Stimulated activated naive B cell treated with anti-CD40 and anti-IgM and Interleukin-4, amounts not matched to agents 10 μg/mL and 1 μg/mL and 100 μg/mL, for 72 hours (primary cell): ENCODE data around the gene HSBP1.
A peak's percentile ranks its signal among the peaks of the same experiment; 100 is the strongest.

ENCODE experiments used
- ATAC-seq, 2 donors: fragments of 150-1000 bp; cut with Tn5 transposase; replicated peaks; 2 replicates each; pipeline ENCODE4 v1.10.0; 2021; ENCODE audit warnings: moderate library complexity in 1 of 2
- DNase-seq: peaks from one replicate; pipeline ENCODE4 v3.0.0; 2021
- H3K27ac Mint-ChIP-seq: one replicate; pipeline ENCODE4 v1.8.0; 2022; ENCODE audit warnings: mild to moderate bottlenecking, mixed read lengths
- H3K27me3 Mint-ChIP-seq, 2 donors: one replicate each; pipeline ENCODE4 v1.8.0; 2022; ENCODE audit warnings: mixed read lengths in 2 of 2
- H3K36me3 Mint-ChIP-seq, 2 donors: one replicate each; pipeline ENCODE4 v1.8.0; 2022; ENCODE audit warnings: mixed read lengths in 2 of 2, mild to moderate bottlenecking in 1 of 2
- H3K4me1 Mint-ChIP-seq, 2 donors: one replicate each; pipeline ENCODE4 v1.8.0; 2022; ENCODE audit warnings: mixed read lengths in 2 of 2, mild to moderate bottlenecking in 1 of 2
- H3K4me3 Mint-ChIP-seq, 2 donors: one replicate each; pipeline ENCODE4 v1.8.0; 2022; ENCODE audit warnings: mild to moderate bottlenecking in 2 of 2, mixed read lengths in 2 of 2, moderate library complexity in 1 of 2
- H3K9me3 Mint-ChIP-seq, 2 donors: one replicate each; pipeline ENCODE4 v1.8.0; 2022; ENCODE audit warnings: mixed read lengths in 2 of 2, mild to moderate bottlenecking in 1 of 2

HSBP1 gene

DNA sequence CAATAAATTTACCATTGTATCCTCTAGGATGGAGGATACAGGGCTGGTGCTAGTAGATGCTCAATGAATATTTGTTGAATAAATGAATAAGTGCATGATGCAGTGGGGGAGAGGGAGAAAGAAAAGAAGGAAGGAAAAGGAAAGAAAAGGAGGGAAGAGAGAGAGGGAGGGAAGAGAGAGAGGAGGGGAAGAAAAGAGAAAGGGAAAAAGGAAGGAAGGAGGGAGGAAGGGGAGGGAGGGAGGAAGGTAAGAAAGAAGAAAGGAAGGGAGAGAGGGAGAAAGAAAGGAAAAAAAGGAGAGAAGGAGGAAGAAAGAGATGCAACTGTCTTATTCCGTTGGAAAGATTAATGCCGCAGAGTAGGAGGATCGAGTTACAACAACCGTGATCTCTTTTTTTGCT, 30.4 kb downstream of the HSBP1 start:
- Mint-ChIP-seq H3K27me3 (peaks cover 13 to 15% of the 10 kb centered on the region in 2 donors), H3K27ac (no peak overlapping the region), H3K4me1 (peaks cover 14 to 19% of the 10 kb centered on the region in 2 donors), H3K9me3 (peaks cover 0 to 2% of the 10 kb centered on the region in 2 donors), H3K36me3 (no peaks in the 10 kb centered on the region), H3K4me3 (no peak overlapping the region)
- ATAC-seq: no peak
- DNase-seq: no peak

- no peaks in the 10 kb centered on the region for H3K36me3 Mint-ChIP-seq
- no peak overlapping the region for H3K4me3 Mint-ChIP-seq
- H3K27ac Mint-ChIP-seq: no peak overlapping the region
- H3K9me3 Mint-ChIP-seq: peaks cover 0 to 2% of the 10 kb centered on the region in 2 donors
- peaks cover 20 to 33% of the 10 kb centered on the region in 2 donors for H3K4me1 Mint-ChIP-seq
- DNase-seq (no peak), ATAC-seq (no peak)
- H3K27me3 Mint-ChIP-seq: peaks cover 13 to 15% of the 10 kb centered on the region in 2 donors
These were observed 31.8 kb downstream of the HSBP1 start for GRCh38 chr16:83839561-83839960.

DNA sequence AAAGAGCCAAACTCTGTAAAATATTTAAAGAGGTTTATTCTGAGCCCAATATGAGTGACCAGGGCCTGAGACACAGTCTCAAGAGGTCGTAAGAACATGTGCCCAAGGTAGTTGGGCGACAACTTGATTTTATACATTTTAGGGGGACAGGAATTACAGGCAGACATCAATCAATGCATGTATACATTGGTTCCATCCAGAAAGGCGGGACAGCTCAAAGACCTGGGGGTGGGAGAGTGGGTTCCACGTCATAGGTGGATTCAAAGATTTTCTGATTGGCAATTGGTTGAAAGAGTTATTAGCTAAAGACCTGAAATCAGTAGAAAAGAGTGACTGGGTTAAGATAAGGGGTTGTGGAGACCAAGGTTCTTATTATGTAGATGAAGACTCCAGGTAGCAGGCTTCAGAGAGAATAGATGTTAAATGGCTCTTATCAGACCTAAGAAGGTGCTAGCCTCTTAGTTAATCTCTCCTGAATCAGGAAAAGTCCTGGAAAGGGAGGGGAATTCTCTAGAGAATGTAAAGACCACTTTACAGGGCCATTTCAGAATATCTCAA, 32.4 kb downstream of the HSBP1 start:
- no peak for ATAC-seq
- no peak overlapping the region for H3K27ac Mint-ChIP-seq
- DNase-seq: no peak
- no peak overlapping the region for H3K4me3 Mint-ChIP-seq
- H3K9me3 Mint-ChIP-seq: peaks cover 0 to 2% of the 10 kb centered on the region in 2 donors
- peaks cover 12 to 15% of the 10 kb centered on the region in 2 donors for H3K27me3 Mint-ChIP-seq
- peaks cover 20 to 36% of the 10 kb centered on the region in 2 donors for H3K4me1 Mint-ChIP-seq
- H3K36me3 Mint-ChIP-seq: no peaks in the 10 kb centered on the region

DNA sequence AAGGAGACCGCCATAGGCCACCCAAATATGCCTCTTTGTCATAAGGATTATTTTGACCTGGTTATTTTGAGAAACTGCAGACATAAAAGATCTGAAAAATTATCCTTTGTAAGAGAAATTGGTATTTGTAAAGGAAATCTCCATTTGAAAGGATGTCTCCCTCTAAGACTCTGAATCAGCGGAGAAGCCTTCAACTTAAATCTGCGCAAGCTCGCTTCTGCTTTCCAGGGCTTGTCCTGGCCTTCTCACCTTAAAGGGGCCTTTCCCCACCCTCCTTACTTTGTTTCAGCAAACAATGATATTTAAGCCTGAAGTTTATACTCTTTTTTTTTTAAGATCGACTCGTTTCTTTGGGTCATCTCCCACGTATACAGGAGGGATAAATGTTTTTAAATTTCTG, 34.5 kb downstream of the HSBP1 start:
- ATAC-seq (no peak), DNase-seq (no peak)
- Mint-ChIP-seq H3K9me3 (peaks cover 0 to 2% of the 10 kb centered on the region in 2 donors), H3K36me3 (no peaks in the 10 kb centered on the region), H3K4me3 (peak overlapping the region in 1 of 2 donors; percentile 45), H3K4me1 (peaks cover 20 to 41% of the 10 kb centered on the region in 2 donors), H3K27ac (no peak overlapping the region), H3K27me3 (peaks cover 6 to 10% of the 10 kb centered on the region in 2 donors)

GRCh38 chr16:83842756-83843507, 35.2 kb downstream of the HSBP1 start:
- Mint-ChIP-seq H3K9me3 (peaks cover 0 to 2% of the 10 kb centered on the region in 2 donors), H3K27me3 (peaks cover 4% of the 10 kb centered on the region in 2 donors), H3K27ac (peak overlapping the region; percentile 68), H3K4me1 (peaks cover 20 to 45% of the 10 kb centered on the region in 2 donors), H3K4me3 (peak overlapping the region; percentile 45 to 49), H3K36me3 (no peaks in the 10 kb centered on the region)
- ATAC-seq: peak; percentile 86 to 91
- DNase-seq: peak; percentile 31

DNA sequence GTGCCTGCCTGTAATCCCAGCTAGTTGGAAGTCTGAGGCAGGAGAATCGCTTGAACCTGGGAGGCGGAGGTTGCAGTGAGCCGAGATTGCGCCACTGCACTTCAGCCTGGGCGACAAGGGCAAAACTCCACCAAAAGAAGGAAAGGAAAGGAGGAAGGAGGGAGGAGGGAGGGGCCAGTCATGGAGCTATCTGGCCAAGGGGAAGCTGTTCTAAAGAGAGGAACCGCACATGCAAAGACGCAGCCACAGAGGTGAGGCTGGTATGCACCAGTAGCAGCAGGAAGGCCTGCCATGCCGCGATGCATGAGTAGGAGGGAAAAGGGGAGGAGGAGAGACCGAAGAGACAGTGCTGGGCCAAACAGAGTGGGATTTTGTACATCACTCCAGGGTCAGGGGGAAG, 35.9 kb downstream of the HSBP1 start:
- peak overlapping the region; percentile 45 to 54 for H3K4me3 Mint-ChIP-seq
- DNase-seq (no peak), ATAC-seq (peak; percentile 55 to 60)
- H3K27ac Mint-ChIP-seq: peak overlapping the region; percentile 57
- no peaks in the 10 kb centered on the region for H3K36me3 Mint-ChIP-seq
- peaks cover 20 to 45% of the 10 kb centered on the region in 2 donors for H3K4me1 Mint-ChIP-seq
- peaks cover 0 to 2% of the 10 kb centered on the region in 2 donors for H3K9me3 Mint-ChIP-seq
- no peaks in the 10 kb centered on the region for H3K27me3 Mint-ChIP-seq

DNA sequence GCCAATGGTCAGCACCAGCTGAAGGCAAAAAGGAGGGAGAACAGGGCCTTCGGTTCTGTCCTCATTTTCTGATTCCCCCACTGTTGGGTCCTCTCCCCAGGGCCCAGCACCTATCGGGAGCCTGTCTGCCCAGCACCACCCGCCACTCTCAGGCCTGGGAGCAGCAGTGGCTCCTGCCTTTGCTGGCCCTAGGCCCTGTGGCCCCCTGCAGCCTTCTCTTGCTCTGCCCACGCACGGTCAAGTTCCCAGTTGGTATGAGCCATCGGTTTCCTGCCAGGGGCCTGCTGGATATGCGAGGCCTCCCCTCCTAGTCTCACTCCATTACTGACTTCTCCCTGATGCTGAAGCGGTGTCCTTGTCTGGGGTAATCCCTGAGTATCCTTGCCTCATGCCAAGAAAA, 37.5 kb downstream of the HSBP1 start:
- Mint-ChIP-seq H3K27me3 (no peaks in the 10 kb centered on the region), H3K4me3 (no peak overlapping the region), H3K27ac (no peak overlapping the region), H3K9me3 (peaks cover 0 to 2% of the 10 kb centered on the region in 2 donors), H3K4me1 (peaks cover 20 to 45% of the 10 kb centered on the region in 2 donors), H3K36me3 (no peaks in the 10 kb centered on the region)
- ATAC-seq (no peak), DNase-seq (no peak)

DNA sequence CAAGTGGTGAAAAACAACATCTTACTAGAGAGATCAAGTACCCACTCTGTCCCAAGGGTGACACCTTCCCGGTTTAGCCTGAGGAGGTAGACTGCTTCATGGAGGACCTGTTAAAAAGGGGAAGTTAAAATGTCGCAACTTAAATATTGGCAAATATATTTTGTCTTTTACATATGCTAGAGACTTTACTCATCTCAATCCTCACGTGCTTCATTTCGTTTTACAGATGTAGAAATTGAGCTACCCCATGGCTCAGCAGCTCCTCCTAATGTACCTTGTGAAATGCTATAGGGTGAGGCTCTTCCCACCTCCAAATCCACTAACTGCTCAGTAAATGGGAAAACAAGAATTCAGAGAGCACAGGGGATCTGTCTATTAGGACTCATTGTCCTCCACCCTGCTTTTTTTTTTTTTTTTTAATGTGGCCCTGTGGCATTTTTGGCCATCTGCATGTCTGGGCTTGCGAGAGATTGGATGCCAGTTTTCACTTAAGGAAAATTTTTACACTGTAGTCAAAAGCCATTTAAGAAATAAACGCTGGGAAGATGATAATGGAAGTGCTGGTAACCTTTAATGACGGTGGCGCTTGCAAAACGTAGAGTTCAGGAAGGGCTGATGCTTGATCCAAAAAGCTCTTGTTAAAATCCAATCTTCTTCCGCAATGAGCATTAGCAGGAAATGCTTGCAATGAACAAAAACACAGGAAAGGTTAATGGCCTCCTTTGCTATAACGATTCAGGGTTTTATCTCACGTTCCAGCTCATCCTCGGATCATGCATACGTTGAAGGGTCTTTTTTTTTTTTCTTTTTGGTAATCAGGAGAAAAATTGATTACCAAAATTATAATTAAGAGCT, 39.8 kb downstream of the HSBP1 start:
- Mint-ChIP-seq H3K4me3 (no peak overlapping the region), H3K27ac (no peak overlapping the region), H3K36me3 (no peaks in the 10 kb centered on the region), H3K4me1 (peaks cover 15 to 35% of the 10 kb centered on the region in 2 donors), H3K27me3 (peaks cover under 1 to 13% of the 10 kb centered on the region in 2 donors), H3K9me3 (peaks cover 0 to 2% of the 10 kb centered on the region in 2 donors)
- DNase-seq (no peak), ATAC-seq (peak in 1 of 2 donors; percentile 27)

DNA sequence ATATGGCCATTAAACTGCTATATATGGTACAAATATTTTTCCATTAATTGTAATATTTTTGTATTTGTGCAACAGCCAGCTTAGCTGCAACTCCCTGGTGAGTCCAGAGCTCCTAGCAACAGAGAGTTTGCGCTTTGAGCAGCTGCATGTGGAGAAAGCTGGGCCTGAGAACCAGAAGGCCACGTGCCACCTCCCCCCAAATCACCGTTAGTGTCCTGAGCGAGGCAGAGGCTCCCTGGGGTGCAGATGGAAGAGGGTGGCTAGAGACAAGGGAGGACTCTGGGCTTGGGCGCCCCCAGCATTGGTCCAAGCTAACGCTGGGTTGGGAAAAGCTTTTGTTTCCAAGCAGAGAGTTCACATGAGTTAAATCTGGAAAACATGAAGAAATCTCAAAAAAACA, 41.6 kb downstream of the HSBP1 start:
- H3K4me1 Mint-ChIP-seq: peaks cover 3 to 17% of the 10 kb centered on the region in 2 donors

GRCh38 chr16:83850947-83851346, 43.2 kb downstream of the HSBP1 start:
- Mint-ChIP-seq H3K27me3 (peaks cover 21 to 23% of the 10 kb centered on the region in 2 donors), H3K27ac (no peak overlapping the region), H3K4me1 (peaks cover 2 to 13% of the 10 kb centered on the region in 2 donors), H3K36me3 (no peaks in the 10 kb centered on the region), H3K4me3 (no peak overlapping the region), H3K9me3 (peaks cover 0 to 2% of the 10 kb centered on the region in 2 donors)
- DNase-seq (no peak), ATAC-seq (no peak)

More for the DNA sequence above, 41.6 kb downstream of the HSBP1 start:
- peaks cover 11 to 21% of the 10 kb centered on the region in 2 donors for H3K27me3 Mint-ChIP-seq
- no peaks in the 10 kb centered on the region for H3K36me3 Mint-ChIP-seq
- peaks cover 0 to 2% of the 10 kb centered on the region in 2 donors for H3K9me3 Mint-ChIP-seq
- DNase-seq (no peak), ATAC-seq (no peak)
- H3K27ac Mint-ChIP-seq: no peak overlapping the region
- no peak overlapping the region for H3K4me3 Mint-ChIP-seq

DNA sequence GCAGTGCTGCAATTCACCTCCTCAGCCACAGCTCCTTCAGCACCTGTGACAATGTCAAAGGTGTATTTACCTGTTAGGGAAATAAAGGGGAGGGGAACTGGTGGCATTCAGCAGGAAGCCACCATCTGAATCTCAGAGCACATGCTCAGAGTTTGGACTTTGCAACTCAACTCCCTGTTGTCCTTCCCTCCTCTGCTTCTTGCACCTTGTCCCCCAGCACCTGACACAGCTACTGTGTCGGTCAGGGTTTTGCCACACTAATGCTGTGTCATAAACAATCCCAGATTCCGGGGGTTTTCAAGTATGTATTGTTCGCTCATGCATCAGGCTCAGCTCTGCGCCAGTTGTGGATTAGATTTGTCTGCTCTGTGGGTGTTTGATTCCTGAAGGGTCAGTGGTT, 43.7 kb downstream of the HSBP1 start:
- Mint-ChIP-seq H3K36me3 (no peaks in the 10 kb centered on the region), H3K27ac (no peak overlapping the region), H3K4me3 (no peak overlapping the region), H3K4me1 (peaks cover 2 to 13% of the 10 kb centered on the region in 2 donors), H3K9me3 (peaks cover 0 to 2% of the 10 kb centered on the region in 2 donors), H3K27me3 (peaks cover 21 to 23% of the 10 kb centered on the region in 2 donors)
- DNase-seq: no peak
- ATAC-seq: no peak

- DNase-seq (no peak), ATAC-seq (no peak)
- H3K36me3 Mint-ChIP-seq: no peaks in the 10 kb centered on the region
- H3K27ac Mint-ChIP-seq: no peak overlapping the region
- peaks cover 25% of the 10 kb centered on the region in 2 donors for H3K27me3 Mint-ChIP-seq
- no peak overlapping the region for H3K4me3 Mint-ChIP-seq
- H3K9me3 Mint-ChIP-seq: no peaks in the 10 kb centered on the region
- peaks cover 0 to under 1% of the 10 kb centered on the region in 2 donors for H3K4me1 Mint-ChIP-seq
These were observed 45.0 kb downstream of the HSBP1 start for GRCh38 chr16:83852774-83853173.

GRCh38 chr16:83853834-83854233, 46.1 kb downstream of the HSBP1 start:
- H3K4me3 Mint-ChIP-seq: no peak overlapping the region
- DNase-seq (no peak), ATAC-seq (no peak)
- H3K4me1 Mint-ChIP-seq: no peaks in the 10 kb centered on the region
- H3K36me3 Mint-ChIP-seq: no peaks in the 10 kb centered on the region
- no peaks in the 10 kb centered on the region for H3K9me3 Mint-ChIP-seq
- peaks cover 28 to 35% of the 10 kb centered on the region in 2 donors for H3K27me3 Mint-ChIP-seq
- no peak overlapping the region for H3K27ac Mint-ChIP-seq

DNA sequence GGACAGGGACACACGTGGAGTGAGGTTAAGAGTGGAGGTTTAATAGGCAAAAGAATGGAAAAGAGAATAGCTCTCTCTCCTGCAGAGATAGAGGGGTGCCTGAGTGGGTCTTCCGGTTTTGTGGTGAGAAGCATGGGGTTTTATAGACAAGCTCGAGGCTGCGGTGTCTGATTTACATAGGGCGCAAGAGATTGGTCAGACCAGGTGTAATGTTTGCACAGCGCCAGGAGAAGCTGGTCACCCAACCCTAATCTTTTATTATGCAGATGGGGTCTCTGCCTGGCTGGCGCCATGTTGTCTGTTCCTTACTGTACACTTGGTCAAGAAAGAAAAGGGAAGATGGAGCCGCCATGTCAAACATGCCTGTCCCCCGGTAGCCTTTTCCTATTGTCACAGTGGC, 46.6 kb downstream of the HSBP1 start:
- Mint-ChIP-seq H3K27me3 (peaks cover 28 to 40% of the 10 kb centered on the region in 2 donors), H3K27ac (no peak overlapping the region), H3K4me3 (no peak overlapping the region), H3K36me3 (no peaks in the 10 kb centered on the region), H3K9me3 (no peaks in the 10 kb centered on the region), H3K4me1 (no peaks in the 10 kb centered on the region)
- ATAC-seq (no peak), DNase-seq (no peak)
